ENCODE data around the gene SHISA5.
"Not testable (repeated sequence)": the region's sequence is repeated elsewhere in the genome, so short reads cannot be mapped to it uniquely, and the experiment has no call there.

Gene SHISA5

GRCh38 chr3:48469046-48469915, 34.7 kb downstream of the SHISA5 start:
- Histone ChIP-seq H3K9me3 (ENCODE audit: low read length) (no peaks in the 10 kb centered on the region), H3K4me3 (ENCODE audit: low read length) (no peak overlapping the region), H3K27me3 (ENCODE audit: insufficient read depth, low read length) (no peaks in the 10 kb centered on the region), H2AFZ (ENCODE audit: low read depth, low read length) (no peak overlapping the region), H3K4me1 (ENCODE audit: insufficient read depth, low read length) (peaks cover 39% of the 10 kb centered on the region), H3K36me3 (ENCODE audit: insufficient read depth, low read length) (peaks cover 34% of the 10 kb centered on the region)

- H3K36me3 ChIP-seq (ENCODE audit: insufficient read depth, low read length), result peaks cover 38% of the 10 kb centered on the region
- peaks cover 34% of the 10 kb centered on the region for H3K4me1 ChIP-seq (ENCODE audit: insufficient read depth, low read length)
- no peak overlapping the region for H3K4me3 ChIP-seq (ENCODE audit: low read length)
- no peak overlapping the region for H2AFZ ChIP-seq (ENCODE audit: low read depth, low read length)
- no peaks in the 10 kb centered on the region for H3K27me3 ChIP-seq (ENCODE audit: insufficient read depth, low read length)
- no peaks in the 10 kb centered on the region for H3K9me3 ChIP-seq (ENCODE audit: low read length)
These were observed 35.6 kb downstream of the SHISA5 start for GRCh38 chr3:48468329-48468731.

GRCh38 chr3:48467473-48468267, 36.3 kb downstream of the SHISA5 start:
- H3K36me3 ChIP-seq (ENCODE audit: insufficient read depth, low read length), result peaks cover 38% of the 10 kb centered on the region
- peaks cover 32% of the 10 kb centered on the region for H3K4me1 ChIP-seq (ENCODE audit: insufficient read depth, low read length)
- no peaks in the 10 kb centered on the region for H3K27me3 ChIP-seq (ENCODE audit: insufficient read depth, low read length)
- no peak overlapping the region for H3K4me3 ChIP-seq (ENCODE audit: low read length)
- no peaks in the 10 kb centered on the region for H3K9me3 ChIP-seq (ENCODE audit: low read length)
- no peak overlapping the region for H2AFZ ChIP-seq (ENCODE audit: low read depth, low read length)

- H2AFZ ChIP-seq (ENCODE audit: low read depth, low read length), result no peak overlapping the region
- H3K27me3 ChIP-seq (ENCODE audit: insufficient read depth, low read length), result no peaks in the 10 kb centered on the region
- peaks cover 32% of the 10 kb centered on the region for H3K4me1 ChIP-seq (ENCODE audit: insufficient read depth, low read length)
- peak overlapping the region; percentile 42 for H3K4me3 ChIP-seq (ENCODE audit: low read length)
- H3K36me3 ChIP-seq (ENCODE audit: insufficient read depth, low read length), result peaks cover 38% of the 10 kb centered on the region
- H3K9me3 ChIP-seq (ENCODE audit: low read length), result no peaks in the 10 kb centered on the region
These were observed 36.9 kb downstream of the SHISA5 start for GRCh38 chr3:48467110-48467454.

GRCh38 chr3:48466386-48467109, 37.4 kb downstream of the SHISA5 start:
- H3K4me3 ChIP-seq (ENCODE audit: low read length), result peak overlapping the region; percentile 42
- H3K4me1 ChIP-seq (ENCODE audit: insufficient read depth, low read length), result peaks cover 32% of the 10 kb centered on the region
- no peaks in the 10 kb centered on the region for H3K9me3 ChIP-seq (ENCODE audit: low read length)
- no peak overlapping the region for H2AFZ ChIP-seq (ENCODE audit: low read depth, low read length)
- no peaks in the 10 kb centered on the region for H3K27me3 ChIP-seq (ENCODE audit: insufficient read depth, low read length)
- H3K36me3 ChIP-seq (ENCODE audit: insufficient read depth, low read length), result peaks cover 38% of the 10 kb centered on the region

- peaks cover 46% of the 10 kb centered on the region for H3K36me3 ChIP-seq (ENCODE audit: insufficient read depth, low read length)
- peak overlapping the region; percentile 42 for H3K4me3 ChIP-seq (ENCODE audit: low read length)
- H3K27me3 ChIP-seq (ENCODE audit: insufficient read depth, low read length), result no peaks in the 10 kb centered on the region
- peaks cover 32% of the 10 kb centered on the region for H3K4me1 ChIP-seq (ENCODE audit: insufficient read depth, low read length)
- no peak overlapping the region for H2AFZ ChIP-seq (ENCODE audit: low read depth, low read length)
- no peaks in the 10 kb centered on the region for H3K9me3 ChIP-seq (ENCODE audit: low read length)
These were observed 38.2 kb downstream of the SHISA5 start for GRCh38 chr3:48465531-48466378.

GRCh38 chr3:48465237-48465530, 38.8 kb downstream of the SHISA5 start:
- peaks cover 51% of the 10 kb centered on the region for H3K36me3 ChIP-seq (ENCODE audit: insufficient read depth, low read length)
- H3K4me3 ChIP-seq (ENCODE audit: low read length), result no peak overlapping the region
- no peak overlapping the region for H2AFZ ChIP-seq (ENCODE audit: low read depth, low read length)
- H3K27me3 ChIP-seq (ENCODE audit: insufficient read depth, low read length), result no peaks in the 10 kb centered on the region
- H3K9me3 ChIP-seq (ENCODE audit: low read length), result no peaks in the 10 kb centered on the region
- H3K4me1 ChIP-seq (ENCODE audit: insufficient read depth, low read length), result peaks cover 32% of the 10 kb centered on the region

GRCh38 chr3:48464713-48465221, 39.2 kb downstream of the SHISA5 start:
- Histone ChIP-seq H3K27me3 (ENCODE audit: insufficient read depth, low read length) (no peaks in the 10 kb centered on the region), H3K4me3 (ENCODE audit: low read length) (no peak overlapping the region), H2AFZ (ENCODE audit: low read depth, low read length) (no peak overlapping the region), H3K4me1 (ENCODE audit: insufficient read depth, low read length) (peaks cover 28% of the 10 kb centered on the region), H3K36me3 (ENCODE audit: insufficient read depth, low read length) (peaks cover 53% of the 10 kb centered on the region), H3K9me3 (ENCODE audit: low read length) (no peaks in the 10 kb centered on the region)

GRCh38 chr3:48463703-48464102, 40.3 kb downstream of the SHISA5 start:
- Histone ChIP-seq H3K36me3 (ENCODE audit: insufficient read depth, low read length) (peaks cover 53% of the 10 kb centered on the region), H3K27me3 (ENCODE audit: insufficient read depth, low read length) (no peaks in the 10 kb centered on the region), H2AFZ (ENCODE audit: low read depth, low read length) (no peak overlapping the region), H3K9me3 (ENCODE audit: low read length) (no peaks in the 10 kb centered on the region), H3K4me3 (ENCODE audit: low read length) (no peak overlapping the region), H3K4me1 (ENCODE audit: insufficient read depth, low read length) (peaks cover 28% of the 10 kb centered on the region)

- H3K27me3 ChIP-seq (ENCODE audit: insufficient read depth, low read length); H3K9me3 ChIP-seq (ENCODE audit: low read length); H2AFZ ChIP-seq (ENCODE audit: low read depth, low read length); H3K4me3 ChIP-seq (ENCODE audit: low read length): not testable (repeated sequence)
- Histone ChIP-seq H3K4me1 (ENCODE audit: insufficient read depth, low read length) (peaks cover 18% of the 10 kb centered on the region), H3K36me3 (ENCODE audit: insufficient read depth, low read length) (peaks cover 45% of the 10 kb centered on the region)
These were observed 42.2 kb downstream of the SHISA5 start for GRCh38 chr3:48461767-48462166.

- Histone ChIP-seq H3K9me3 (ENCODE audit: low read length) (no peaks in the 10 kb centered on the region), H3K4me1 (ENCODE audit: insufficient read depth, low read length) (peaks cover 8% of the 10 kb centered on the region), H2AFZ (ENCODE audit: low read depth, low read length) (no peak overlapping the region), H3K36me3 (ENCODE audit: insufficient read depth, low read length) (peaks cover 51% of the 10 kb centered on the region), H3K27me3 (ENCODE audit: insufficient read depth, low read length) (no peaks in the 10 kb centered on the region), H3K4me3 (ENCODE audit: low read length) (no peak overlapping the region)
These were observed 43.5 kb downstream of the SHISA5 start for GRCh38 chr3:48460517-48460902.

GRCh38 chr3:48459773-48460516, 44.0 kb downstream of the SHISA5 start:
- H3K27me3 ChIP-seq (ENCODE audit: insufficient read depth, low read length), result no peaks in the 10 kb centered on the region
- peaks cover 4% of the 10 kb centered on the region for H3K4me1 ChIP-seq (ENCODE audit: insufficient read depth, low read length)
- H3K4me3 ChIP-seq (ENCODE audit: low read length), result no peak overlapping the region
- H2AFZ ChIP-seq (ENCODE audit: low read depth, low read length), result no peak overlapping the region
- peaks cover 55% of the 10 kb centered on the region for H3K36me3 ChIP-seq (ENCODE audit: insufficient read depth, low read length)
- no peaks in the 10 kb centered on the region for H3K9me3 ChIP-seq (ENCODE audit: low read length)
